GDM1 (cell line): ENCODE measurements around the gene ATP8B4.
"Not testable (repeated sequence)": the region's sequence is repeated elsewhere in the genome, so short reads cannot be mapped to it uniquely, and the experiment has no call there.

Experiments used
- DNase-seq: peaks from one replicate; lab custom pipeline; 2025; lab: John Stamatoyannopoulos, UW

Gene ATP8B4, protein sequence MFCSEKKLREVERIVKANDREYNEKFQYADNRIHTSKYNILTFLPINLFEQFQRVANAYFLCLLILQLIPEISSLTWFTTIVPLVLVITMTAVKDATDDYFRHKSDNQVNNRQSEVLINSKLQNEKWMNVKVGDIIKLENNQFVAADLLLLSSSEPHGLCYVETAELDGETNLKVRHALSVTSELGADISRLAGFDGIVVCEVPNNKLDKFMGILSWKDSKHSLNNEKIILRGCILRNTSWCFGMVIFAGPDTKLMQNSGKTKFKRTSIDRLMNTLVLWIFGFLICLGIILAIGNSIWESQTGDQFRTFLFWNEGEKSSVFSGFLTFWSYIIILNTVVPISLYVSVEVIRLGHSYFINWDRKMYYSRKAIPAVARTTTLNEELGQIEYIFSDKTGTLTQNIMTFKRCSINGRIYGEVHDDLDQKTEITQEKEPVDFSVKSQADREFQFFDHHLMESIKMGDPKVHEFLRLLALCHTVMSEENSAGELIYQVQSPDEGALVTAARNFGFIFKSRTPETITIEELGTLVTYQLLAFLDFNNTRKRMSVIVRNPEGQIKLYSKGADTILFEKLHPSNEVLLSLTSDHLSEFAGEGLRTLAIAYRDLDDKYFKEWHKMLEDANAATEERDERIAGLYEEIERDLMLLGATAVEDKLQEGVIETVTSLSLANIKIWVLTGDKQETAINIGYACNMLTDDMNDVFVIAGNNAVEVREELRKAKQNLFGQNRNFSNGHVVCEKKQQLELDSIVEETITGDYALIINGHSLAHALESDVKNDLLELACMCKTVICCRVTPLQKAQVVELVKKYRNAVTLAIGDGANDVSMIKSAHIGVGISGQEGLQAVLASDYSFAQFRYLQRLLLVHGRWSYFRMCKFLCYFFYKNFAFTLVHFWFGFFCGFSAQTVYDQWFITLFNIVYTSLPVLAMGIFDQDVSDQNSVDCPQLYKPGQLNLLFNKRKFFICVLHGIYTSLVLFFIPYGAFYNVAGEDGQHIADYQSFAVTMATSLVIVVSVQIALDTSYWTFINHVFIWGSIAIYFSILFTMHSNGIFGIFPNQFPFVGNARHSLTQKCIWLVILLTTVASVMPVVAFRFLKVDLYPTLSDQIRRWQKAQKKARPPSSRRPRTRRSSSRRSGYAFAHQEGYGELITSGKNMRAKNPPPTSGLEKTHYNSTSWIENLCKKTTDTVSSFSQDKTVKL

DNA sequence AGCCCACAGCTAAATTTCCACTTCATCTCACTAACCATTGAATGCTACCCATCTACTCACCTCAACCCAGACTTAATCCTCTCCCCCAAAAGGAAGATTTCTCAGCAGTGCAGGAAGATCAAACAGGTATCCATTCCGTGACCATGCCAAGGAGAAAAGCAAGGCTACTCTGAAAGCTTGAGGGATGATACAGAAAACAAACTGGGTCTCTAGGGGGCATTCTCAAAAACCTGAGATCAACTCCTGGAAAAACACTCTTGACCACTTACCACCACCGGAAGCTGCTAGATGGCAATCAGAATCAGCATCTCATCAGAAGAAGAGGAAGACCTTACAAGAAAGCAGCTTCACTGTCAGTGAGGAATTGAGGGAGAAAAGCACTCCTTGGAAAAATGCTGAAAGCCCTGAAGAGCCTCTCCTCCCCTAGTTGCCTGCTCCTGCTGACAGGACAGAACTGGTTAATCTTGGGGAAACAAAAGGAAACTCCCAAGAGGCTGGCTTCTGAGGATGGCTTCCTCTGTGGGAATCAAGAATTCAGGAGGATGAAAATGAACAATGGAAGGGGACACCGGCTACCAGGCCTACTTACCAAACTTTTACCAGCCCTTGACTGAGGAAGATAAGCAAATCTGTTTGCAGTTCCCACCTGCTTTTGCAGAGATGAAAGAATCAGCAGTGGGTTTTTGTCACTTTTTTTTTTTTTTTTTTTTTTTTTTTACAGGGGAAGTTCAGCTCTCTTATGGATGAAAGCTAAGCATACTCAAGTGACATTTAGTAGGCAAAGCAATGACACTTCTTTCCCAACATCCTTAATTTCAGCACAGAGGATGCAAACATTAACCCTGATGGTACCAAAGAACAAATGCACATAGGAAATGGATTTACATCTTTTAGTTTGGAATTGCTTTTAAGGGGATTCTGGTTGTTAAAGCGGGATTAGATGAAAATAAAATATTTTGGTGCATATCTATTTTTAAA lies at the start of gene ATP8B4:
ATP8B4 (minus strand) TSS at position 171 of the 978 bp plus-strand sequence. CDS start 12,267 bp downstream, outside the sequence.
- peak; percentile 44 for DNase-seq

DNA sequence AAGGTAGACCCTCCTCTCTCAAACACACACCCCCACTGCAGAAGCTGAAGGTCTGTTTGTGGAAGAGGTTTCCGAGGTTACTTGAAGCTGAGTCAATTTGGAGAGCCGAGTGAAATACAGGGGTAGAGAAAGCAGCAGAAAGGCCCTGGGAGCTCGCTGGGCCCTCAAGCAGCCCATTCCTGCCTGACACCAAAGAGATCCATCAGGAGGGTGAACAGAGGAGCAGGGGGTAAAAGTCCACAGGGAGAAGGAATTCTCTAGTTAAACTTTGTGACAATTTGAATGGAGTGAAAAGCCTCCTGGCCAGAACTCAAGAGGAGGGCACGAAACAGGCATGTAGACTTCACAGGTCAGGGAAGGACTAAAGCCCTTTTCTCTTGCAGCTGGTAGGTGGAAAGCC lies 49.3 kb upstream of the ATP8B4 start:
- DNase-seq = no peak

DNA sequence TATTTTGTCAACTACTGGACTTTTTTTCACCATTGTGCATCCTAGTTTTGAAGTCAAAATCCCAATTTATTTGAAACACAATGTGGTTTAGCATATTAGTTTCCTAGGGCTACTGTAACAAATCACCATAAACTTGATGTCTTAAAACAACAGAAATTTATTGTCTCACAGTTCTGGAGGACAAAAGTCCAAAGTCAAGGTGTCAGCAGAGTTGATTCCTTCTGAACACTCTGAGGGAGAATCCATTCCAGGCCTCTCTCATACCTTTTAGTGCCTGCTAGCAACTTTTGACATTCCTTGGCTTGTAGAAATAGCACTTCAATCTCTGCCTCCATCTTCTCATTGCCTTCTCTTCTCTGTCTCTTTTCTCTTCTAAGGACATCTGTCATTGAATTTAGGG lies 48.1 kb upstream of the ATP8B4 start:
- no peak for DNase-seq

DNA sequence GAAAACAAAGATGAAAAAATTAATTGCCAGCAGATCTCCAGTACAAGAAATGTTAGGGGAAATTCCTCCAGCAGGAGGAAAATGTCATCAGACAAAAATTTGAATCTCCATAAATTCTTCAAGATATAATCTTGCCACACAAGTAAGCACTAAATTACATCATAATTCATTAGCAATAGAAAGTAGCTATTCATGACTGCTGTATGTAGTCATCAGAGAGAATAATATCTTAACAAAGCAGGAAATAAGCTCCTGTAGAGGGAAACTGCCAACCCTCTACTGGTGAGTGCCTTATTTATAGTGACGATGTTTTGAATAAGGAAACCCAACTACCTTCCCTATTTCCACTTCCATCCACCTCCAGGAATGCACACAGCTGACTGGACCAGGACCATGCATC lies 47.2 kb upstream of the ATP8B4 start:
- DNase-seq = no peak

DNA sequence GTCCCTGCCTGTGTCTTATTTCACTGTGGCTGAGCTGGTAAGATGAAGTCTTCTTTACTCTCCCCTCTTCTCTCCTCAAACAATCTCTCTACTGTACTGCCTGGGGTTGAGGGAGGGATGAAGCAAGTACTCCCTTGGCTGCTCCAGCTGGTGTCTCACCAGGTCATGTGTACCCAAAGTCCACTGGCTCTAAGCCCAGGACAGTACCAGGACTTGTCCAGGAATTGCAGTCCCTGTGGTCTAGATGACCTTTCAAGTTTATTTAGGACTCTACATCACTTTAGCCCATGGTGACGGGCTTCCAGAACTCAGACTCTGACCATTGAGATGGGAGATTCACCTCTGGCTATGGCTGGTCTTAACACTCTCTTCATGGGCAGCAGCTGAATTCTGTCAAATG lies 45.4 kb upstream of the ATP8B4 start:
- DNase-seq = no peak

DNA sequence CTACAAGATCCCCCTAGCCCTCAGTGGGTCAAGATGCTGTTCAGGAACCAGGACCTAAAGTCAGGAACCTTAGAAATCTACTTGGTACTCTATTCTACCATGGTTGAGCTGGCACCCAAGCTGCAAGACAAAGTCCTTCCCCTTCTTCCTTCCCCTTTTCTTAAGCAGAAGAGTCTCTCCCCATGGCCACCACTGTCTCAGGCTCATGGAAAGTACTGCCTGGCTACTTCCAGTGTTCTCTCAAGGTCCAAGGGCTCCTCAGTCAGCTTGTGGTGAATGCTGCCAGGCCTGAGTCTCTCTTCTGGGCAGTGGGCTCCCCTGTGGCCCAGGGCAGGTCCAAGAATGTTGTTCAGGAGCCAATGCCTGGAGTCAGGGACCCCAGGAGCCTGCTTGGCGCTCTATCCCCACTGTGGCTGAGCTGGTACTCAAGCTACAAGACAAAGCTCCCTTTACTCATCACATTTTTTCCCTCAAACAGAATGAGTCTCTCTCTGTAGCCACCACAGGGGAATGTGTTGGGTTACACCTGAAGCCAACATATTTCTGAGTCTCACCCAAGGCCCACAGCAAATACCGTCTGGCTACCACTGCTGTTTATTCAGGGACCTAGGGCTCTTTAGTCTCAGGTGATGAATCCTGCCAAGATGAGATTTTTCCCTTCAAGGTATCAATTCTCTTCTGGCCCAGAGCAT lies 44.8 kb upstream of the ATP8B4 start:
- no peak for DNase-seq

DNA sequence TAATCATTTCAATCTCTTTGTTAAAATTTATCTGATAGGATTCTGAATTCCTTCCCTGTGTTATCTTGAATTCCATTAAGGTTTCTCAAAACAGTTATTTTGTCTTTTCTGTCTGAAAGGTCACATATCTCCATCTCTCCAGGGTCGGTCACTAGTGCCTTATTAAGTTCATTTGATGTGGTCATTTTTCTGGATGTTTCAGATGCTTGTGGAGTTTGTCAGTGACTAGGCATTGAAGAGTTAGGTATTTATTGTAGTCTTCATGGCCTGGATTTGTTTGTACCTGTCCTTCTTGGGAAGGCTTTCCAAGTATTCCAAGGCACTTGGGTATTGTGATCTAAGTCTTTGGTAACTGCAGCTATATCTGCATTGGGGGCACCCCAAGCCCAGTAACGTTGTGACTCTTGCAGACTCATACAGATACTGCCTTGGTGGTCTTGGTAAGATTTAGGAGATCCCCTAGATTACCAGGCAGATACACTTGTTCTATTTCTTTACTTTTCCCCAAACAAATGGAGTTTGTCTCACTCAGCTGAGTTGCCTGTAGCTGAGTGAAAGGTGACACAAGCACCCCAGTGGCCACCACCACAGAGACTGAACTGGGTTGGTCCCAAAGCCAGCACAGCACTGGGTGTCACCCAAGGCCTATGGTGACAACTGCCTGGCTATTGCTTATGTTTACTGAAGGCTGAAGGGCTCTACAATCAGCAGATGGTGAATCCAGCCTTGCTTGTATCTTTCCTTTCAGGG lies 44.1 kb upstream of the ATP8B4 start:
- no peak for DNase-seq

DNA sequence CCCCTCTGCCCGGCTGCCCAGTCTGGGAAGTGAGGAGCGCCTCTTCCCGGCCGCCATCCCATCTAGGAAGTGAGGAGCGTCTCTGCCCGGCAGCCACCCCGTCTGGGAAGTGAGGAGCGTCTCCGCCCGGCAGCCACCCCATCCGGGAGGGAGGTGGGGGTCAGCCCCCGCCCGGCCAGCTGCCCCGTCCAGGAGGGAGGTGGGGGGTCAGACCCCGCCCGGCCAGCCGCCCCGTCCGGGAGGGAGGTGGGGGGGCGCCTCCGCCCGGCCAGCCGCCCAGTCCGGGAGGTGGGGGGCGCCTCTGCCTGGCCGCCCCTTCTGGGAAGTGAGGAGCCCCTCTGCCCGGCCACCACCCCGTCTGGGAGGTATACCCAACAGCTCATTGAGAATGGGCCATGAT lies 39.2 kb upstream of the ATP8B4 start:
- not testable (repeated sequence) for DNase-seq

DNA sequence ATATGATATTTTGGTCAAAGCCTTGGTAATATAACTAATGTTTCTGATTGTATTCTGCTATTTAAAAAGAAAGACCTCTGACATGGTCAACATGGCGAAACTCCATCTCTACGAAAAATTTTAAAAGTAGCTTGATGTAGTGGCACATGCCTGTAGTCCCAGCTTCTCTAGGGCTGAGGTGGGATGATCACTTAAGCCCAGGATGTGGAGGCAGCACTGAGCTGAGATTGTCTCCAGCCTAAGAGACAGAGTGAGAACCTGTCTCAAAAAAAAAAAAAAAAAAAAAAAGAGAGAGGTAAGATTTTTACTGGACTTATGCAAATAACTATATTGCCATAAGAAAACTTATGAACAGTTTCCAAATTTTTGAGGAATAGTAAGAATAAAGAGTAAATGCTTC lies 32.4 kb upstream of the ATP8B4 start:
- DNase-seq = no peak

DNA sequence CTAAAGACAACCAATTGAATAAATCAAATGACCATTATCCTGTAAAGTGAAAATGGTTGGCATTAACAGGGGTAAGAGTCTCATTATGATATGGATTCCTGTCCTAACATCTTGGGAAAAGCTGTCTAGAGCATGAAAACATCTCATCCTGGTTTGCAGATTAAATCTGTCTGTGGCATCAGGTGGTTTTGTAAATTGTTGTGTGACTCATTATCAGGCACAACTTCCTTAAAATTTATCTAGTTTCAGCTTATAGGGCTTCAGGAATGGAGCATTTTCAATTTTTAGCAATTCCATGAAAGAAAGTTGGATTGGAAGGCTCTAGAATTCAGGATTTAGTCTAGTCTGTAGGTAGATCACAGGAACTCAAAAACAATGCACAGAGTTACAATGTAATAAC lies 31.8 kb upstream of the ATP8B4 start:
- DNase-seq = no peak

DNA sequence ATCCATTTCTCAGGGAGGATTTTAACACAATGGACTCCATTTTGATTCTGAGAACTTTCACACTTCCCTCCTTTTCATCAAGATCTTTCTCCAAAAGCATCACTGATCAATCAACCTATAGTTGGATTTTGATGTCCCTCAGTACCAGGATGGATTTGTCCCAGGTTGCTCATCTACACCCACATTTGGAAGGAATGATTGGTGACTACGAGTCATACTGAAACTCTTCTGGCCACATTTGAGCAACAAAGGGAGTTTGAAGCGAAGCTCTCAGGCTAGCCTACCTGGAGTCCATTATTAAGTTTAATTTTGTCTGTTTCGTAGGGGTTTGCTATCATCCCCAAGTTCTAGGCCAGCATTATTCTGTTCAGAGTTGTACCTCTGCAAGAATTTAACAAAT lies 31.3 kb upstream of the ATP8B4 start:
- DNase-seq = no peak

DNA sequence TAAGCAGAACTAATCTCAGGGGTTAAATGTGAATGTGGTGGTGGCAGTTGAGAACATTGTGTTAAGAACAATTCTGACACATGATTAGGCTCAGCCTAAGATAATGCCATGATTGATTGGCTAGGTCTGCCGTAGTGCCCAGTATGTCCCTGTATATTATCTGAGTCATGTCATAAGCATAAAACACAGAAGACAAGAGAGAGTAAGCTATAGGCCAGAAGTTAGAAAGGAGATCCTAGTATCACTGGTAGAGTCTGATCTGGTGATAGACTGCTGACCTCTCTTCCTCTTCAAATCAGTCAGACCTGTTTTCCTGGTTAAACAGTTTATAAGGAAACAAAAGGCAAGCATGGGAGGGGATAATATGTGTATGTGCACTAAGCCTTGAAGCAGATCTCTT lies 30.1 kb upstream of the ATP8B4 start:
- DNase-seq = no peak

DNA sequence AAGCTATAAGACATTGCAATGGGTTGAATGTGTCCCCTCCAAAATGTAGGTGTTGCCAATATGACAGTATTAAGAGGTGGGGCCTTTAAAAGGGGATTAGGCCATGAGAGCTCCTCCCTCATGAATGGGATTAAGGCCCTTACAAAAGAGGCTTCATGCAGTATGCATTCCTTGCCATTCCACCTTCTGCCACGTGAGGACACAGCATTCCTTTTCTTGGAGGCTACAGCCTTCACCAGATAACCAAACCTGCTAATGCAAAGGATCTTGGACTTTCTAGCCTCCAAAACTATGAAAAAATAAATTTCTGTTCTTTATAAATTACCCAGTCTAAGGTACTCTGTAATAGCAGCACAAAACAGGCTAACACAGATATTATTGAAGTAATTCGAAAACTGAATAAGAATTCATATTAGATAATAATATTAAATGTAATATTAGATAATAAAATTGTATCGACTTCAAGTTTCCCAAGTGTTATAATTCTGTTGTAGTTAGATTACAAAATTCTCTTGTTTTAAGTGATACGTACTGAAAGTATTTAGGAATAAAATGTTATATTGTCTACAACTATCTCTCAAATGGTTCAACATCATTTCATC lies 29.4 kb upstream of the ATP8B4 start:
- DNase-seq = no peak

DNA sequence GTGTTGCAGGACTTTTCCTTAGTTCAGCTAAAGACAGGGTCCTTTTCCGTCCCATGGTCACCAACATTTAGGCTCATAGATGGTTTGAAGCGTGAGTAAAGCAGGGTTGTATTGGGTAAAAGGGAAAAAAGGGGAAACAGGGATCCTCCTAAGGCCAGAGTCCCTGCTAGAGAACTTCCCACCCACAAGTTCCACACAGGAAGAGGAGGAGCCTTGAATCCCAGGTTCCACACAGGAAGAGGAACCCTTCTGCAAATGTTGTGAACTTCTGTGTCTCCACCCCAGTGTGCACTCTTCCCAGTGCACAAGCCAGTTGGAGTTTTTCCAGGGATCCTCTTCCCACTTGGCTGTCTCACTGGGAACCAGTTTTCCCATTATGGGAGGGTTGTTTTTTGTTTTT lies 27.6 kb upstream of the ATP8B4 start:
- DNase-seq = no peak

DNA sequence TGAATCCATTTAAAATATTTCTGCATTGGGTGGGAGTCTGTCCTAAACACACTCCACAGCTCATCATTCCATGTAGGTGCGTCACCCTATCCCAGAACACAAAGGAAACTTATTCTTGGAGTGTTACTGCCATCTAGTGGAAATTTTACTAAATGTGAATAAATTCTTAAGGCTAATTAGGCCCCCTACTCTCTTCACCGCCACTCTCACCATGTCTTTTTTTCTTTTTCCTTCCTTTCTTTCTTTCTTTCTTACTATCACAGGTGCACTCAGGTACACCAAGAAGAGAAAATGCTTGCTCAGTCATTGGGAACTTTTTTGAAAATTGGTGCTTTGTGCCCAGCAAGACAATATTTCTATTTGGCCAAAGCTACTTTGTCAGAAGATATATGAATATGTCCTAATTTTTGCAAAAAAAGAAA lies 26.4 kb upstream of the ATP8B4 start:
- no peak for DNase-seq

DNA sequence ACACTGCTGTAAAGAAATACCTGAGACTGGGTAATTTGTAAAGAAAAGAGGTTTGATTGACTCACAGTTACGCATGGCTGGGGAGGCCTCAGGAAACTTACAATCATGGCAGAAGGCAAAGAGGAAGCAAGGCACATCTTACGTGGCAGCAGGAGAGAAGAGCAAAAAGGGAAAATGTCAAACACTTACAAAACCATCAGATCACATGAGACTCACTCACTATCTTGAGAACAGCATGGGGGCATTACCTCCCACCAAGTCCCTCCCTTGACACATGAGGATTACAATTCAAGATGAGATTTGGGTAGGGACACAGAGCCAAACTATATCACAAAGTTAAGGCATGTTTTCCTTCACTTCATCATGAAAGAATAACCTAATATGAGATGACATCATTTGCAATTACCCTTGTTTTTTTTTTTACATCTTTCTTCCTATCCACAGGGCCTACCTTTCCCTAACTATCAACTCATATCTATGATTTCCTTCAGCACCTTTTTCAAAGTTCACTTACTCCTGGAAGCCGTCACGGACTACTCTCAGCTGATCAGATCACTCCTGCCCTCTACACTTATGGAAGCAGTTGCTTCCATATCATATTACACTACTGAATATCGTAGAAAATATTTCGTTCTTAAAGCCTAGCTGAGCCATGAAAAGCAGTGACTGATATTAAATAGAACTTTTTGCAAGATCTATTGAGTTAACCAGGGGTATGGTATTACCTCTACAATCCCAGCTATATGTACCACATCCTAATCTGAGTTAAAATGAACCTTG lies 25.5 kb upstream of the ATP8B4 start:
- DNase-seq = no peak

DNA sequence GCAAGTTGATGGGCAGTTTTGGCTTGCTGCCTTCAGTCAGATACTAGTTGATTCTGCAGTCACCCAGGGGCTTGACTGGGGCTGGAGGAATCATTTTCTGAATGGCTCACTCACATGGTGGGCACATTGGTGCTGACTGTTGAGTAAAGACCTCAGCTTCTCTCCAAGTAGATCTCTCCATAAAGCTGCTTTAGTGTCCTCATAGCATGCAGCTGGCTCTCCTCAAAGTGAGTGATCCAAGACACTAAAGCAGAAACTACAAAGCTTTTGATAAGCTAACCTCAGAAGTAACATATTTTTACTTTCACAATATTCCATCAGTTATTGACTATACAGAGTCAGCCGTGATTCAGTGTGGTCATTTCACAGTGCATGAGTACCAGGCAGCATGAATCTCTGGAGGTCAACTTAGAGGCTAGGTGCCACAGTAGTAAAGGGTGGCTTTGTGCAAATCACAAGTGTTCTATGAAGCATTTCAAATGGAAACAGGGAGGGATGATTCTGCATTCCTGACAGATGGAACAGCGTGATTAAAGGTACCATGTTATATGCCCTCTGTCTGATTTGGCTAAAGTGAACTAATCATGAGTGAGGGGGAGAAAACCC lies 24.3 kb upstream of the ATP8B4 start:
- no peak for DNase-seq

DNA sequence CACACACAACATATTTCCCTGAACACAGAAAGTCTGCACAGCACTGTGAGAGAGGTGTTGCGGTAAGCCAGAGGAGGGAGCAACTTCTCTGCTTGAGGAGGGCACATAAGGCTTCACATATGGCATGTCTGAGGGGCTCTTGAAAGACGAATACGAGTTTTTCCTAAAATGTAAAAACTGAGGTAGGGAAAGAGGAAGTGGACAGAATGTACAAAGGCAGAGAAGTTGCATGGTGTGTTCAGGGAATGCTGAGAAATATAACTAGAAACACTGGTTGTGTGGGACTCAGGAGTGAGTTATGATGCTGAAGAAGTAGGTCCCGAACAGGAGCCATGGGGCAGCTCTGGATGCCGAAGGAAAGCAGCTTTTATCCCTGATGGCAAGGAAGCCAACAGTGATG lies 22.8 kb upstream of the ATP8B4 start:
- DNase-seq = no peak
